ENCODE data around the gene THAP2.
A peak's percentile ranks its signal among the peaks of the same experiment; 100 is the strongest.

THAP2 gene

GRCh38 chr12:71663561-71664410, at the start of gene THAP2, which contains the start of gene ZFC3H1:
Gene THAP2 (plus strand): TSS chr12:71664301. CDS start chr12:71664510, 209 bp downstream.
Gene ZFC3H1 (minus strand): TSS chr12:71663848. CDS start chr12:71663610, 238 bp downstream.
- Histone ChIP-seq H3K4me3 (ENCODE audit: low read depth in 1 of 2, low read length in 1 of 2) (peak within 1 kb of the TSS; percentile 92 to 94), H3K36me3 (peaks cover 14% of the 10 kb centered on the region), H3K27me3 (no peaks in the 10 kb centered on the region), H3K4me1 (ENCODE audit: control insufficient read depth in 1 of 2, insufficient read depth in 1 of 2, low read depth in 1 of 2, low read length in 1 of 2) (peaks cover 25 to 34% of the 10 kb centered on the region in 2 experiments), H3K9me3 (no peaks in the 10 kb centered on the region), H3K27ac (peak within 1 kb of the TSS; percentile 96)
- peak; percentile 48 for TF ChIP-seq CTCF (IDR thresholded peaks at IDR 0.05)

- peaks cover 99% of the 10 kb centered on the region for H3K36me3 ChIP-seq
- no peak overlapping the region for H3K27ac ChIP-seq
- TF ChIP-seq CTCF (IDR thresholded peaks at IDR 0.05) = no peak
- no peaks in the 10 kb centered on the region for H3K27me3 ChIP-seq
- no peak overlapping the region for H3K4me3 ChIP-seq (ENCODE audit: low read depth in 1 of 2, low read length in 1 of 2)
- peaks cover 6 to 11% of the 10 kb centered on the region in 2 experiments for H3K4me1 ChIP-seq (ENCODE audit: control insufficient read depth in 1 of 2, insufficient read depth in 1 of 2, low read depth in 1 of 2, low read length in 1 of 2)
- no peaks in the 10 kb centered on the region for H3K9me3 ChIP-seq
These were observed 42.2 kb upstream of the THAP2 start for GRCh38 chr12:71621938-71622337.

- peak overlapping the region; percentile 72 for H3K27ac ChIP-seq
- peaks cover 6 to 11% of the 10 kb centered on the region in 2 experiments for H3K4me1 ChIP-seq (ENCODE audit: control insufficient read depth in 1 of 2, insufficient read depth in 1 of 2, low read depth in 1 of 2, low read length in 1 of 2)
- H3K4me3 ChIP-seq (ENCODE audit: low read depth in 1 of 2, low read length in 1 of 2) = no peak overlapping the region
- no peaks in the 10 kb centered on the region for H3K27me3 ChIP-seq
- H3K36me3 ChIP-seq = peaks cover 99% of the 10 kb centered on the region
- H3K9me3 ChIP-seq = no peaks in the 10 kb centered on the region
- no peak for TF ChIP-seq CTCF (IDR thresholded peaks at IDR 0.05)
These were observed 38.6 kb upstream of the THAP2 start for GRCh38 chr12:71625476-71625875.

- no peak overlapping the region for H3K4me3 ChIP-seq (ENCODE audit: low read depth in 1 of 2, low read length in 1 of 2)
- no peak for TF ChIP-seq CTCF (IDR thresholded peaks at IDR 0.05)
- H3K27me3 ChIP-seq = no peaks in the 10 kb centered on the region
- H3K27ac ChIP-seq = peak overlapping the region; percentile 72
- peaks cover 99% of the 10 kb centered on the region for H3K36me3 ChIP-seq
- peaks cover 6 to 11% of the 10 kb centered on the region in 2 experiments for H3K4me1 ChIP-seq (ENCODE audit: control insufficient read depth in 1 of 2, insufficient read depth in 1 of 2, low read depth in 1 of 2, low read length in 1 of 2)
- no peaks in the 10 kb centered on the region for H3K9me3 ChIP-seq
These were observed 38.0 kb upstream of the THAP2 start for GRCh38 chr12:71626098-71626497.

GRCh38 chr12:71626768-71627167, 37.3 kb upstream of the THAP2 start:
- H3K4me3 ChIP-seq (ENCODE audit: low read depth in 1 of 2, low read length in 1 of 2) = no peak overlapping the region
- peak overlapping the region; percentile 72 for H3K27ac ChIP-seq
- TF ChIP-seq CTCF (IDR thresholded peaks at IDR 0.05) = no peak
- H3K4me1 ChIP-seq (ENCODE audit: control insufficient read depth in 1 of 2, insufficient read depth in 1 of 2, low read depth in 1 of 2, low read length in 1 of 2) = peaks cover 6 to 11% of the 10 kb centered on the region in 2 experiments
- peaks cover 99% of the 10 kb centered on the region for H3K36me3 ChIP-seq
- H3K27me3 ChIP-seq = no peaks in the 10 kb centered on the region
- no peaks in the 10 kb centered on the region for H3K9me3 ChIP-seq
